Body of pancreas (tissue), 4 donors: Measurements from ENCODE around the gene CCR6.

Experiments used
- CTCF ChIP-seq, 7 experiments: fragments of 450-650 bp in 4 of 7; fragments of 200-600 bp in 3 of 7; sonication (generic) in 3 of 7; IDR thresholded peaks; one replicate each; pipeline ENCODE4 v1.5.1; 2016 to 2019; ENCODE audit warnings: antibody characterized with exemption in 7 of 7
- POLR2A ChIP-seq, 3 donors: fragments of 450-650 bp; IDR thresholded peaks; one replicate each; pipeline ENCODE4 v1.6.1; 2016; ENCODE audit warnings: antibody characterized with exemption in 3 of 3, mild to moderate bottlenecking in 2 of 3

DNA sequence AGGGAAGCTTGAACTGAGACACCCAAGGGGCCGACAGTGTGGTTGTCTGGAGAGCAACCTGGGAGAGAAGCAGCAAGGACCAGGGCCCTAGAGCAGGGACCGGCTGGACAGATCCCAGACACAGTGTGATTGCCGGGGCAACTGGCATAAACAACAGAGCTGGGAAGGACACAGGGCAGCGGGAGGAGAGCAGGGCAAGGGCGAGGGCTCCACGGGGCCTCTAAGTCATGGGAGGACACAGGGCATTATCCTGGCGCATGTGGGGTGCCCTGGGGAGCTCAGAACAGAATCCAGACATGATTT is 31.1 kb upstream of the CCR6 start:
- no peak for TF ChIP-seq CTCF (IDR thresholded peaks at IDR 0.05)
- TF ChIP-seq POLR2A (IDR thresholded peaks at IDR 0.05), result no peak
